NCI-H510A treated with DMSO at 0.1 percent for 48 hours (cell line): Measurements from ENCODE around the gene DVL3.
A peak's percentile ranks its signal among the peaks of the same experiment; 100 is the strongest.
"Not testable (repeated sequence)": the region's sequence is repeated elsewhere in the genome, so short reads cannot be mapped to it uniquely, and the experiment has no call there.

Source experiments
- DNase-seq: peaks from one replicate; lab custom pipeline; 2025; lab: John Stamatoyannopoulos, UW

DVL3 gene

GRCh38 chr3:184154885-184155643, at the start of gene DVL3:
TSS of gene DVL3 (plus strand) at chr3:184155377. CDS start at chr3:184155636, 259 bp downstream.
- peak; percentile 91 for DNase-seq

GRCh38 chr3:184110316-184110725, 44.9 kb upstream of the DVL3 start:
- no peak for DNase-seq

GRCh38 chr3:184116017-184116416, 39.2 kb upstream of the DVL3 start:
- DNase-seq = no peak

- DNase-seq = peak; percentile 1
Observed at GRCh38 chr3:184117636-184118035, 37.5 kb upstream of the DVL3 start.

- not testable (repeated sequence) for DNase-seq
Observed at GRCh38 chr3:184121031-184121430, 34.1 kb upstream of the DVL3 start.

GRCh38 chr3:184126006-184126405, 29.2 kb upstream of the DVL3 start:
- DNase-seq = no peak

- DNase-seq = peak; percentile 53
Observed at GRCh38 chr3:184129012-184129411, 26.2 kb upstream of the DVL3 start.

- DNase-seq = no peak
Observed at GRCh38 chr3:184132945-184133344, 22.2 kb upstream of the DVL3 start.

GRCh38 chr3:184133840-184134745, 21.1 kb upstream of the DVL3 start:
- DNase-seq = peak; percentile 82

GRCh38 chr3:184134746-184135148, 20.4 kb upstream of the DVL3 start:
- no peak for DNase-seq

- DNase-seq = peak; percentile 95
Observed at GRCh38 chr3:184135149-184135910, 19.8 kb upstream of the DVL3 start, which contains the start of gene EIF2B5. TSS of gene EIF2B5 (plus strand) at chr3:184135358. CDS start at chr3:184135386, 28 bp downstream.

- no peak for DNase-seq
Observed at GRCh38 chr3:184135911-184136260, 19.3 kb upstream of the DVL3 start.

- DNase-seq = no peak
Observed at GRCh38 chr3:184140436-184140835, 14.7 kb upstream of the DVL3 start.

GRCh38 chr3:184142199-184142598, 13.0 kb upstream of the DVL3 start:
- no peak for DNase-seq

- no peak for DNase-seq
Observed at GRCh38 chr3:184143327-184143726, 11.8 kb upstream of the DVL3 start.

- no peak for DNase-seq
Observed at GRCh38 chr3:184144505-184144904, 10.7 kb upstream of the DVL3 start.

GRCh38 chr3:184145111-184145524, 10.1 kb upstream of the DVL3 start:
- peak; percentile 61 for DNase-seq

GRCh38 chr3:184145751-184146270, 9.4 kb upstream of the DVL3 start:
- no peak for DNase-seq

- DNase-seq = no peak
Observed at GRCh38 chr3:184148076-184148475, 7.1 kb upstream of the DVL3 start.

GRCh38 chr3:184149123-184149522, 6.1 kb upstream of the DVL3 start:
- DNase-seq = no peak

- DNase-seq = not testable (repeated sequence)
Observed at GRCh38 chr3:184149770-184150169, 5.4 kb upstream of the DVL3 start.
